NB4 (cell line): ENCODE data around the gene UBQLN1.

Experiments used
- DNase-seq: peaks from one replicate; pipeline ENCODE4 v3.0.0; 2010; ENCODE audit warnings: low read depth
- H3K4me3 ChIP-seq: one replicate; pipeline ENCODE4 v1.5.1; 2011; ENCODE audit warnings: mild to moderate bottlenecking, low read depth, low read length, moderate library complexity
- CTCF ChIP-seq: IDR thresholded peaks from one replicate; pipeline ENCODE4 v1.5.1; 2012; ENCODE audit warnings: low read depth, low read length
- MAX ChIP-seq: IDR thresholded peaks from 2 replicates; pipeline ENCODE4 v1.6.1; 2011; ENCODE audit warnings: low read depth, low read length
- MYC ChIP-seq: IDR thresholded peaks from 2 replicates; pipeline ENCODE4 v1.6.1; 2011; ENCODE audit warnings: low read depth, low read length
- POLR2A ChIP-seq: IDR thresholded peaks from 2 replicates; pipeline ENCODE4 v1.6.1; 2011; ENCODE audit warnings: mild to moderate bottlenecking; ENCODE audit not compliant: insufficient read length; ENCODE audit errors: extremely low read depth

The UBQLN1 gene

GRCh38 chr9:83651558-83651957 lies 56.2 kb downstream of the UBQLN1 start:
- no peak overlapping the region for H3K4me3 ChIP-seq
- TF ChIP-seq POLR2A (no peak), MAX (no peak), MYC (no peak), CTCF (no peak)
- DNase-seq: peak; percentile 15

GRCh38 chr9:83649515-83649914 lies 58.2 kb downstream of the UBQLN1 start:
- DNase-seq: no peak
- TF ChIP-seq MAX (no peak), POLR2A (no peak), CTCF (no peak), MYC (no peak)
- no peak overlapping the region for H3K4me3 ChIP-seq

GRCh38 chr9:83649080-83649479 lies 58.7 kb downstream of the UBQLN1 start:
- TF ChIP-seq MAX (no peak), CTCF (peak; percentile 82)
- H3K4me3 ChIP-seq: no peak overlapping the region
- peak; percentile 64 for DNase-seq

- no peak overlapping the region for H3K4me3 ChIP-seq
- no peak for DNase-seq
- no peak for TF ChIP-seq CTCF
- no peak for TF ChIP-seq MYC
- no peak for TF ChIP-seq MAX
- no peak for TF ChIP-seq POLR2A
Observed at GRCh38 chr9:83646500-83647239, 61.1 kb downstream of the UBQLN1 start.

- TF ChIP-seq MAX: no peak
- TF ChIP-seq MYC: no peak
- TF ChIP-seq POLR2A: no peak
- no peak for TF ChIP-seq CTCF
- H3K4me3 ChIP-seq: no peak overlapping the region
- DNase-seq: no peak
Observed at GRCh38 chr9:83642793-83643192, 65.0 kb downstream of the UBQLN1 start.

GRCh38 chr9:83639266-83639665 lies 68.5 kb downstream of the UBQLN1 start:
- TF ChIP-seq POLR2A (no peak), MYC (no peak), MAX (no peak), CTCF (no peak)
- no peak for DNase-seq
- no peak overlapping the region for H3K4me3 ChIP-seq
